Activated CD4-positive, alpha-beta memory T cell treated with anti-CD3 and anti-CD28 coated beads for 36 hours (primary cell): ENCODE data around the gene PARVB. TPM values are rescaled to one million over a fixed set of nuclear protein-coding genes. Genes with fewer than 3 reads are reported as not detected.
A peak's percentile ranks its signal among the peaks of the same experiment; 100 is the strongest.

Experiments
- CTCF ChIA-PET: fragments of 350-600 bp; sonication (Branson Sonifier 250); formaldehyde crosslinking; loops from one replicate; lab custom pipeline; 2021; ENCODE audit warnings: antibody characterized with exemption, inconsistent platforms; lab: Charles Lee
- POLR2A ChIA-PET: fragments of 350-600 bp; sonication (Branson Sonifier 250); formaldehyde crosslinking; loops from one replicate; lab custom pipeline; 2021; ENCODE audit warnings: antibody characterized with exemption; lab: Charles Lee
- DNase-seq: peaks from one replicate; pipeline ENCODE4 v3.0.0-alpha.2; 2020
- H3K27ac Mint-ChIP-seq: one replicate; pipeline ENCODE4 v1.8.0; 2021; ENCODE audit warnings: mixed read lengths
- H3K27me3 Mint-ChIP-seq: one replicate; pipeline ENCODE4 v1.8.0; 2021; ENCODE audit warnings: mixed read lengths
- H3K36me3 Mint-ChIP-seq: one replicate; pipeline ENCODE4 v1.8.0; 2021; ENCODE audit warnings: mixed read lengths
- H3K4me1 Mint-ChIP-seq: one replicate; pipeline ENCODE4 v1.8.0; 2021; ENCODE audit warnings: low read depth, mixed read lengths
- H3K4me3 Mint-ChIP-seq: one replicate; pipeline ENCODE4 v1.8.0; 2021; ENCODE audit warnings: mild to moderate bottlenecking, mixed read lengths
- H3K9me3 Mint-ChIP-seq: one replicate; pipeline ENCODE4 v1.8.0; 2021; ENCODE audit warnings: mixed read lengths
- intact Hi-C: fragments of 100-400 bp; cut with micrococcal nuclease; formaldehyde crosslinking; loops from one replicate; pipeline ENCODE4 v1.15.1; 2023
- total RNA-seq, 2 experiments: library from RNA; stranded (reverse); gene quantifications; one replicate each; pipeline ENCODE4 v1.2.3, GENCODE V29; 2021

PARVB gene
- total RNA-seq, 2 experiments from 2014 or later = 77.8 to 82.8 TPM

DNA sequence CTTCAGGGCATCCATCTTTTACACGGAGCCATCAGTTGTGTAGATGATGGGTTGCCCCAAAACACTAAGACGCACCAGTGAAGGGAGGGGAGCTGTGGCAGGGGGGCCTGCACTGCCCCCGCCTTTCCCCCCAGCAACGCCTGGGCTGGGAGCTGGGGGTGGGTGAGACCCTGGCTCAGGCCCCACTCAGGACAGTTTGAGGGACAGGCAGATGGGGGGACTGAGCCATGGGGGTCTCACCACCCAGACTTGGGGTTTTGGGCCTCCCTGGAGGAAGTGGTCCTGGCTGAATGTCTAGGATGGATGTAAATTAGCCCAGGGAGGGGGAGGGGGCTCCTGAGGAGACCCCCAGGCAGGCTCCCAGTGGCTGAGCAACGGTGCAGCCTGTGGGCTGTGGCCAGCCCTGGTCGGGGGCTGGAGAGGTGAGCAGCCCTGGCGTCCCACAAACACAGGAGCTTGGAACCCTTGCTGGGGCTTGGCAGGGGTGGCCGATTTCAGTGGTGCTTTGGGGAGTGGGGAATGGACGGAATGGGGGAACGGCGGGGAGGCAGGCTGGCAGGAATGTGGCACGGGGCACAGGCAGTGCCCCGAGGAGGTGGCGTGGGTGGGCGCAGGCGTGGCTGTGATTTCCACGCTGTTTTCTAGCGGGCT is 6.1 kb downstream of the PARVB start:
- no peak overlapping the region for H3K4me3 Mint-ChIP-seq
- H3K36me3 Mint-ChIP-seq = peaks cover 1% of the 10 kb centered on the region
- H3K27me3 Mint-ChIP-seq = peaks cover 3% of the 10 kb centered on the region
- intact Hi-C loops = no loop called here
- POLR2A ChIA-PET = no interaction called here
- peaks cover 55% of the 10 kb centered on the region for H3K4me1 Mint-ChIP-seq
- CTCF ChIA-PET = interaction anchor here (1.2 kb wide), 1 partner anchor 37 kb away, joined by 3 read pairs; no protein-coding TSS in a partner anchor
- DNase-seq = no peak
- H3K9me3 Mint-ChIP-seq = no peaks in the 10 kb centered on the region
- peak overlapping the region; percentile 86 for H3K27ac Mint-ChIP-seq

DNA sequence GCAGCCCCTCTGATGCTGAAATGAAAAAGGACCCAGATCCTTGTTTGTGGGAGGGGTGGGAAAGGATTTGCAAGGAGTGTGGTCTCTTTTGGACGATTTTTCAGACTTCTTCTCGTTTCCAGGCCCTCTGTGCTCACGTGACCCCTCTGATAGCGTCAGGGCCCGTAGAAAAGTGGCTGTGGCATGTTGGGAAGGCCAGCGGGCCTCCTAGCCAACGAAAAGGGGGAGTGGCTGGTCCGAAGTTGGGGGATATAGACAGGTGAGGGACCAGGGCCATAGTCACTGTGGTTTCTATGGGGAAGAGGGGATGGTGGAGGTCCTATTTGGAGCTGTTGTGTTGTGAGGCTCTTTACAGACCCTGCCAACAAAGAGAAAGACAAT is 6.6 kb downstream of the PARVB start:
- peaks cover 52% of the 10 kb centered on the region for H3K4me1 Mint-ChIP-seq
- no peaks in the 10 kb centered on the region for H3K9me3 Mint-ChIP-seq
- no peak for DNase-seq
- H3K27me3 Mint-ChIP-seq = peaks cover under 1% of the 10 kb centered on the region
- intact Hi-C loops = no loop called here
- H3K27ac Mint-ChIP-seq = peak overlapping the region; percentile 86
- POLR2A ChIA-PET = no interaction called here
- peak overlapping the region; percentile 6 for H3K4me3 Mint-ChIP-seq
- CTCF ChIA-PET = interaction anchor here (1.2 kb wide), 1 partner anchor 37 kb away, joined by 3 read pairs; no protein-coding TSS in a partner anchor
- H3K36me3 Mint-ChIP-seq = peaks cover 1% of the 10 kb centered on the region

GRCh38 chr22:44031158-44031952 is 7.3 kb downstream of the PARVB start:
- POLR2A ChIA-PET = no interaction called here
- Mint-ChIP-seq H3K27me3 (no peaks in the 10 kb centered on the region), H3K9me3 (no peaks in the 10 kb centered on the region), H3K4me1 (peaks cover 45% of the 10 kb centered on the region), H3K27ac (peak overlapping the region; percentile 86), H3K4me3 (peak overlapping the region; percentile 21), H3K36me3 (peaks cover 1% of the 10 kb centered on the region)
- intact Hi-C loops = no loop called here
- CTCF ChIA-PET = interaction anchor here (1.2 kb wide), 1 partner anchor 38 kb away, joined by 3 read pairs; no protein-coding TSS in a partner anchor
- peak; percentile 67 for DNase-seq

- Mint-ChIP-seq H3K4me1 (peaks cover 36% of the 10 kb centered on the region), H3K36me3 (peaks cover 1% of the 10 kb centered on the region), H3K9me3 (no peaks in the 10 kb centered on the region), H3K27me3 (no peaks in the 10 kb centered on the region), H3K4me3 (no peak overlapping the region), H3K27ac (no peak overlapping the region)
- DNase-seq = no peak
- ChIA-PET CTCF (interaction anchor here (2.8 kb wide), 1 partner anchor 39 kb away, joined by 9 read pairs; no protein-coding TSS in a partner anchor), POLR2A (interaction anchor here (1.5 kb wide), 1 partner anchor 8 kb away, joined by 4 read pairs; the partner anchor contains the start of gene PARVB)
- intact Hi-C loops = no loop called here
These were observed 8.1 kb downstream of the PARVB start for GRCh38 chr22:44032126-44032730.

GRCh38 chr22:44033287-44033686 is 9.2 kb downstream of the PARVB start:
- no peaks in the 10 kb centered on the region for H3K9me3 Mint-ChIP-seq
- H3K27ac Mint-ChIP-seq = no peak overlapping the region
- peaks cover 33% of the 10 kb centered on the region for H3K4me1 Mint-ChIP-seq
- H3K4me3 Mint-ChIP-seq = no peak overlapping the region
- H3K36me3 Mint-ChIP-seq = peaks cover 1% of the 10 kb centered on the region
- no peaks in the 10 kb centered on the region for H3K27me3 Mint-ChIP-seq
- intact Hi-C loops = no loop called here
- no peak for DNase-seq
- ChIA-PET POLR2A (interaction anchor here (1.5 kb wide), 1 partner anchor 10 kb away, joined by 4 read pairs; the partner anchor contains the start of gene PARVB), CTCF (interaction anchor here (1.0 to 2.8 kb wide), 2 partner anchors 40 to 48 kb away, joined by 3 to 9 read pairs; no protein-coding TSS in a partner anchor)

DNA sequence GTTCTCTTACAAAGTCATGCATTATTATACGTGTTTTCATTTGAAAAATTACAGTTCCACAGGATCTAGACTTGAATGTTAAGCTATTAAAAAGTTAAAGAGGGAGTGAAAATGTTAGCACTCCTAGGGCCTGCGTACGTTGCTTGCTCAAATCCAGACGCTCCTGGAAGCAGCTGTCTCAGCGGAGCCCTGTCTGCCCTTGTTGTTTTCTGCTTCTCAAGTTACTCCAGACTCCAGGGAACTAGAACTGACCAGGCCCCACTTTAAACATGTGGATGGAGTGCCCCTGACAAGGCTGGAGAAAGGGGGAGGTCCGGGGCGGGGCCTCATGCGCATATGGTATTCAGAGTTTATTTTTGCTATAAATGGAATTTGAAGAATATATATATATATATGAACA is 9.6 kb downstream of the PARVB start:
- Mint-ChIP-seq H3K9me3 (no peaks in the 10 kb centered on the region), H3K4me3 (no peak overlapping the region), H3K36me3 (peaks cover 1% of the 10 kb centered on the region), H3K4me1 (peaks cover 30% of the 10 kb centered on the region), H3K27me3 (no peaks in the 10 kb centered on the region), H3K27ac (no peak overlapping the region)
- ChIA-PET CTCF (interaction anchor here (1.0 to 2.8 kb wide), 2 partner anchors 41 to 47 kb away, joined by 3 to 9 read pairs; no protein-coding TSS in a partner anchor), POLR2A (no interaction called here)
- intact Hi-C loops = no loop called here
- no peak for DNase-seq

DNA sequence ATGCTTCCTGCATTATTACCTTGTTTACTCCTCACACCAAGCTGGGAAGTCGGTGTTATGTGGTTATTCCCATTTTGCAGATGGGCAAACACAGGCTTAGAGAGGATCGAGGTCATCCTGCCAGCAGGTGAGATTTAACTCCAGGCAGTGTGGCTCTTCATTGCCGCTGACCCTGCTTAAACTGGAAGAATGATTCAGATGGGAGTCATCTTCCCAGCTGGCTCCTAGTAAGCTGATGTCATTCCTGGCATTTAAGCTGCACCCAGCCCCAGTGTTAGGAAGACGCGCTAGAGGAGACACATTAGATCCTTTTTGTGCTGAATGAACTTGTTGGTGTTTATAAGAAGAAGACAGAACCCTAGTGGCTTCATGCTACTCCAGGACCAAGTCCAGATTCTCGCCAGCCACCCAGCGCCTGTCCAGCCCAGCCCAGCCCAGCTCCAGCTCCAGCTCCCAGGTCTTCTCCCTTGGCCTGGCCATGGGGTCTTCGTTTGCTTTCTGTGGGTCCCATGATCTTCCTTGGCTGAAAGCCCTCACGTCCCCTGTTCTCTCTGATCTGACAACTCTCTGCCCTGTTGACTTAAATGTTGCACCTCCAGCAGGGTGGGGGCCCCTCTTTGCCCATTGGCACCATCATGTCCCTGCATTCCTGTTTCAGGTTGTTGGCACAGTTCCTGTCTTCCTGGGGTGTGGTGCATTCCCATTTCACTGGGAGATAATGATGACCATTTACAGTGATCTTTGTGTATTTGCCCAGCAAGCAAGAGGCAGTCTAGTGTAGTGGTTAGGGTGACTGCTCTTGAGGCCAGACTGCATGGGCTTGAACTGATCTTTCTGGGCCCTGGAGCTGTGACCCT is 13.6 kb downstream of the PARVB start:
- CTCF ChIA-PET = interaction anchor here (1.2 kb wide), 1 partner anchor 92 kb away, joined by 3 read pairs; no protein-coding TSS in a partner anchor
- H3K4me3 Mint-ChIP-seq = no peak overlapping the region
- no peak overlapping the region for H3K27ac Mint-ChIP-seq
- H3K4me1 Mint-ChIP-seq = peaks cover 10% of the 10 kb centered on the region
- no peaks in the 10 kb centered on the region for H3K9me3 Mint-ChIP-seq
- H3K27me3 Mint-ChIP-seq = no peaks in the 10 kb centered on the region
- no peaks in the 10 kb centered on the region for H3K36me3 Mint-ChIP-seq
- intact Hi-C loops = no loop called here
- no peak for DNase-seq
- POLR2A ChIA-PET = no interaction called here

- H3K36me3 Mint-ChIP-seq = no peaks in the 10 kb centered on the region
- H3K9me3 Mint-ChIP-seq = no peaks in the 10 kb centered on the region
- DNase-seq = no peak
- CTCF ChIA-PET = interaction anchor here (0.6 kb wide), 1 partner anchor 240 kb away, joined by 4 read pairs; no protein-coding TSS in a partner anchor
- no peaks in the 10 kb centered on the region for H3K27me3 Mint-ChIP-seq
- POLR2A ChIA-PET = no interaction called here
- H3K4me1 Mint-ChIP-seq = peaks cover 10% of the 10 kb centered on the region
- intact Hi-C loops = no loop called here
- H3K4me3 Mint-ChIP-seq = no peak overlapping the region
- H3K27ac Mint-ChIP-seq = no peak overlapping the region
These were observed 15.6 kb downstream of the PARVB start for GRCh38 chr22:44039566-44040171.

DNA sequence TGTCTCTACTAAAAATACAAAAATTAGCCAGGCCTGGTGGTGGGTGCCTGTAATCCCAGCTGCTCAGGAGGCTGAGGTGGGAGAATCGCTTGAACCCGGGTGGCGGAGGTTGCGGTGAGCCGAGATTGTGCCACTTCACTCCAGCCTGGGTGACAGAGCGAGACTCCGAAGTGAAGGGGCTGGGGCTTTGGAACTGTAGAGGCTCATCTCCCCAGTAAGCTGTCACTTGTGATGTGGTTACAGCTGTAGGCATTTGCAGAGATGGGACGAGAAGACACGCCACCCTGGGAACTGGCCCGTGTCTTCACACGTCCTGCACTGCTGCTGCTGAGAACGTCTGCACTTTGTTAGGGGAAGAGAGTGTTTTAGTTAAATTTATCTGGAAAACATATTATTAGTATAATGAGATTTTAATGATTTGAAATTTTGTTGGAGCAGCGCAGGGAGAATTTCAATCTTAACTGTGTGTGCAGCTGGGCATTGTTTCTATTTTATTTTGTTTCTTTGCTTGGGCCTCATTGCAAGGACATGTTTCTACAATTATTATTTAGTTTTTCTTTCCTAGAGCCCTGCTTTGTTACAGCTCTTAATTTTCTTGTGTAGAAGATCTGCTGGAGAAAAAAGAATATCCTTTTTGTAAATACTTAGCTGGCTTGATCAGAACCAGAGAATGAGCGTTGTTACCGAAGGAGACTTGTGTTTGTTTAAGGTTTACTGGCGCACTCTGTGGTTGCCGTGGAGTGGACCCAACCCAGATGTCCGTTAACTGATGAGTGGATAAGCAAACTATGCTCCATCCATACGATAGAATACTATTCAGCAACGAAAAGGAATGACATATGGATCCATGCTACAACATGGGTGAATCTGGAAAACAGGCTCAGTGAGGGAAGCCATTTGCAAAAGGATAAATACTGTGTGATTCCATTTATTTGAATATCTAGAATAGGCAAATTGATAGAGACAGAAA is 18.4 kb downstream of the PARVB start:
- DNase-seq = no peak
- no peak overlapping the region for H3K27ac Mint-ChIP-seq
- H3K36me3 Mint-ChIP-seq = no peaks in the 10 kb centered on the region
- POLR2A ChIA-PET = no interaction called here
- H3K9me3 Mint-ChIP-seq = no peaks in the 10 kb centered on the region
- no peak overlapping the region for H3K4me3 Mint-ChIP-seq
- peaks cover 16% of the 10 kb centered on the region for H3K4me1 Mint-ChIP-seq
- intact Hi-C loops = no loop called here
- CTCF ChIA-PET = interaction anchor here (1.0 kb wide), 1 partner anchor 49 kb away, joined by 3 read pairs; no protein-coding TSS in a partner anchor
- no peaks in the 10 kb centered on the region for H3K27me3 Mint-ChIP-seq

DNA sequence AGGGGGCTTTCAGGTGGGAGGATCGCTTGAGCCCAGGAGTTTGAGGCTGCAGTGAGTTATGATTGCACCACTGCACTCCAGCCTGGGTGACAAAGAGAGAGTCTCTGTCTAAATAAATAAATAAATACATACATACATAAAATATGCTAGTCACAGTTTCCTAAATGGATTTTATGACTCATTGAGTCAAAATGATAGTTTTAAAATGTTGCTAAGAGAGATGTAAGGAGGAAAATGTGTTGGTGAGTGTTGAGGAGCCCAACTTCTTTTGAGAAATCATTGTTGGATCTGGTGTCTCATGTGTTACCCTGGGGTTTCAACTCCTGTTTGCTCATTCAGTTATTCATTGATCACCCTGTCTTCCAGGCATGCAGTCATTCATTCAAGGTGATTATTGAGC is 21.0 kb downstream of the PARVB start:
- H3K9me3 Mint-ChIP-seq = no peaks in the 10 kb centered on the region
- intact Hi-C loops = no loop called here

More for the DNA sequence above, 21.0 kb downstream of the PARVB start:
- ChIA-PET POLR2A (no interaction called here), CTCF (interaction anchor here (1.0 to 1.2 kb wide), 2 partner anchors 36 to 52 kb away, joined by 3 to 4 read pairs; no protein-coding TSS in a partner anchor)
- Mint-ChIP-seq H3K4me1 (peaks cover 16% of the 10 kb centered on the region), H3K4me3 (no peak overlapping the region), H3K27ac (peak overlapping the region; percentile 20), H3K27me3 (no peaks in the 10 kb centered on the region), H3K36me3 (no peaks in the 10 kb centered on the region)
- no peak for DNase-seq
